NCI-H2029 (cell line): ENCODE results near the gene MRPL17.

Experiments
- DNase-seq: peaks from one replicate; lab custom pipeline; 2025; lab: John Stamatoyannopoulos, UW

MRPL17 gene

DNA sequence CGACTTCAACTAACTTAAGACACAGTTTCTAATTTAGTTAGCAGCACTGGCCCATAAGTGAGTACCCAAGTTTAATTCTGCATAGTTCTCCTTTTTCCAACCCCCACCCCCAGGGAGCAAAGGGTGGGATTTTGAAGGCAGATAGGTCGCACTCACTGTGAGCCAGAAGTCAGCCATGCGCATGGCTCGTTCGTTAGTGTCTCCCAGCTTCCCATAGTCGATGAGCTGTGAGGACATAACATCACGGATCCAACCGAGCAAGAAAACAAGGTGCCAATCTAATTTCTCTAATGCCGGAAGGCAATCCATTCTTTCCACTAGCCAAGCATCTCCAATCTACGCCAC is 577 bp downstream of the MRPL17 start:
- no peak for DNase-seq

DNA sequence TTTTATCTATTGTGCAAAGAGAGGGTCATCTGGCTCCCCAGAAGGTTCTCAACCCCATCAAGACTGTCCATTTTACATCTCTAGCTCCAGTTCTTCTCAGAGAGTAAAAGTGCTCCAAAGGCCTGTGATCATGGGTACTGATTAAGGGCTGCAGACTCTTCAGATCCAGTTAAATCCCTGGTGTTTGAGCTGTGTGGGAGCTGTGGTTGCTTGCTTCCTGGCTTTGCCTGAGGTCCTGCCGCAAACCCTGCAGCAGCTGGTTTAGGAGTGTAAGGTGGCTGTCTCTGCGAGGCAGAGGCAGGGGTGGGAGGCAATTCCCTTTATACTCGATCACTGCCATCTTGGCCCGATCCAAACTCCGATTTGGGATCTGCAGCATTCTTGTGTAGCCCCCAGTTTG is 1.2 kb downstream of the MRPL17 start:
- no peak for DNase-seq

GRCh38 chr11:6681505-6681904 is 1.6 kb downstream of the MRPL17 start:
- no peak for DNase-seq

DNA sequence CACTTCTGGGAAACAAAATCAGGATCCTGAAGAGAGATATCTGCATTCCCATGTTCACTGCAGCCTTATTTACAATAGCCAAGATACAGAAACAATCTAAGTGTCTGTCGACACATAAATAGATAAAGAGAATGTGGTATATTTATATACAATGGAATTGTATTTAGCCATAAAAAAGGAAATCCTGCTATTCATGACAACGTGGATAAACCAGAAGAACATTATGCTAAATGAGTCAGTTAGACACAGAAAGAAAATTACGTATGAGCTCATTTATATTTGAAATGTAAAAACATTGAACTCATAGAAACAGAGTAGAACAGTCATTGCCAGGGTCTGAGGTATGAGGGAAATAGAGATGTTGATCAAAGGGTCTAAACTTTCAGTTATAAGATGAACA is 6.1 kb downstream of the MRPL17 start:
- DNase-seq: no peak

DNA sequence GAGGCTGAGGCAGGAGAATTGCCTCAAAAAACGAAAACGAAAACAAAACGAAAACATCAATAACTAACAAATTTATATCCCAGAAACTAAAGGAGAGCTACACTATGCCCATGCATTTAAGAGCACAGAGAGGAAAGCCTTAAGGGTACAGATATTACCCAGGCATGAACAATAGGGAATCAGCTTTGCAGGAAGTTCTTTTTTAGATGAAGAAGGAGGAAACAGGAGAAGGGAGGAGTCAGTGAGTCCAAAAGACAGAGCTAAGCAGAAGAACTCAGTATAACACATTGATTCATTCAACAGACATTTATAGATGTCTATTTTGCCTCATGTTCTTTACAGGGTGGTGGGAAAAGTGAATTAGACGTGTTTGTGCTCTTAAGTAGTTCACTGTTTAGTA is 8.3 kb downstream of the MRPL17 start:
- DNase-seq: no peak

GRCh38 chr11:6674219-6674597 is 8.9 kb downstream of the MRPL17 start:
- no peak for DNase-seq

- no peak for DNase-seq
Observed at GRCh38 chr11:6673523-6674218, 9.5 kb downstream of the MRPL17 start.

DNA sequence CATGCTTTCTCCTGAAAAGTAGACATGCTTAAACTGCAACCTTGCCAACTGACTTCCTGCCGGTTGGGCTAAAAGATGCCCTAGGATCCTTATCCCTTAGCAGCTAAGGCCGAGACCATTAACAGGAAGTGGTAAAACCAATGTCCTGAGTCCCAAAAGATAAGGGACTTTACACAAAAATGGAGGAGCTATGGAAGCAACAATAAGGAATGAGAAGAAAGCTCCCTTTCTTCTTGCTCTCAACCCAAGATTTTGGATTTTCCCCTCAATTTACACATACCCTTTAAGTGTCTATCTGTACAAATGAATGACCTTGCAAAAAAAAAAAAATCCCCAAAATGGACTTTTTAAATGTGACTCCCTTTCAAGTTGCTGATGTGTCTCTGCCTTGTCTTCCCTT is 11.1 kb downstream of the MRPL17 start:
- DNase-seq: no peak

DNA sequence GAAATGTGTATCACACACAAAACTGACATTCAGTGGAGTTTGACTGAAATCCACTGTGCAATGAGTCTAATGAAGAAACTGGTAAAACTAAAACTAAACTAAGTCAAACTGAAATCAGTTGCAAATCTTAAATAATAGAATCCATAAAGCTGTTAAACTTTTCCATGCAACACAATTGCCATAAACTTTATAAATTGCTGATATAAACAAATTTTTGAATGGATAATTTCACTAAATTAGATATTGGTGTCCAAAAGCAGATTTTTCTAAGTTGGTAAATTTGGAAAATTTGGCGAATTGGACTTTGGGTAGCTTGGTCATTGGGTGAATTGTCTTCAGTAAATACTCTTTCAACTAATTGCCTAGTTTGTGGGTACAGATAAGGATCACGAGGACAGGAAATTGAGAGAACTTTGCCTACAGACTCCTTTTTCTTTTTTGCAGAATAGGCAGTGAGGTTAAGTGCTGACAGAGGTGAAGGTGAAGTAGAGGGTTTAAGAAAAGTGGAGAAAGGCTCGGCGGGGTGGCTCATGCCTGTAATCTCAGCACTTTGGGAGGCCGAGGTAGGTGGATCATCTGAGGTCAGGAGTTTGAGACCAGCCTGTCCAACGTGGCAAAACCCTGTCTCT is 12.8 kb downstream of the MRPL17 start:
- DNase-seq: no peak

- no peak for DNase-seq
Observed at GRCh38 chr11:6667733-6668374, 15.3 kb downstream of the MRPL17 start.

DNA sequence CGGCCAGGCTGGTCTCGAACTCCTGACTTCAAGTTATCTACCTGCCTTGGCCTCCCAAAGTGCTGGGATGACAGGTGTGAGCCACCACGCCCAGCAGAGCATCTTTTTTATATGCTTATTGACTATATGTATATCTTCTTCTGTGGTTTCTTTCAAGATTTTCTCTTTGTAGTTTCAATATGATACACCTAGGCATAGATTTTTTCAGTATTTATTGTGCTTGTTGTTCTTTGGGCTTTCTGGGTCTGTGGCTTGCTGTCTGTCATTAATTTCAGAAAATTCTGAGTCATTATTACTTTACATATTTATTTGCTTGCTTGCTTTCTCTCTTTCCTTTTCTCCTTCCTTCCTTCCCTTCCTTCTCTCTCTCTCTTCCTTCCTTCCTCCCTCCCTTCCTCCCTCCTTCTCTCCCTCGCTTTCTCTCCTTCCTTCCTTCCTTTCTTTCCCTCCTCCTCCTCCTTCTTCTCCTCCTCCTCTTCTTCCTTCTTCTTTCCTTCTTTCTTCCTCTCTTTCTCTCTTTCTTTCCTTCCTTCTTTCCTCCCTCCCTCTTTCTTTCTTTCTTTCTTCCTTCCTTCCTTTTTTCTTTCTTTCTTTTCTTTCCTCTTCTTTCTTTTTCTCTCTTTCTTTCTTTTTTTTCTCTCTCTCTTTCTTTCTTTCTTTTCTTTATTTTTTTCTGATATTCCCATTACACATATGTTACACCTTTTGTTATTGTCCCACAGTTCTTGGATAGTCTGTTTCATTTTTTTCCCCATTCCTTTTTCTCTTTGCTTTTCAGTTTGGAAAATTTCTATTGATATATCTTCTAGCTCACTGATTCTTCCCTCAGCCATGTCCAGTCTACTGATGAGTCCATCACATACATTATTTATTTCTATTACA is 16.6 kb downstream of the MRPL17 start:
- DNase-seq: no peak

DNA sequence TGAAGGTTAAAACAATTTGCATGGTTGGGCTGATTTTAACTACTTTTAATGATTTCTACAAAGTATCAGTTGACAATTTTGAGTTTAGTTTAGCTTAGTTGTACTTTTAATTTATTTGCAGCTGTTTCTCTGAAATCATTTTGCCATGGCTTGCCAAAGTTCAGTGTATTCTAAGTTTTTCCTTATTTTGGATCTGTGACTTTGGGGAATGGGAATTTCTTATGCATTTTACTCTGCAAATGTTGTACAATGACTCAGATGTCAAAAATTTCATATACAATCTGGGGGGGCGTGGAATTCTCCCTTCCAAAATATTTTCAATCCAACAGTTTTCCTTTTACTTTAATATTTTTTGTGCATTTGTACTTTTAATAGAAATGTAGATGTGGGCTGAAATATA is 18.6 kb downstream of the MRPL17 start:
- no peak for DNase-seq

- no peak for DNase-seq
Observed at GRCh38 chr11:6663794-6664469, 19.2 kb downstream of the MRPL17 start.

DNA sequence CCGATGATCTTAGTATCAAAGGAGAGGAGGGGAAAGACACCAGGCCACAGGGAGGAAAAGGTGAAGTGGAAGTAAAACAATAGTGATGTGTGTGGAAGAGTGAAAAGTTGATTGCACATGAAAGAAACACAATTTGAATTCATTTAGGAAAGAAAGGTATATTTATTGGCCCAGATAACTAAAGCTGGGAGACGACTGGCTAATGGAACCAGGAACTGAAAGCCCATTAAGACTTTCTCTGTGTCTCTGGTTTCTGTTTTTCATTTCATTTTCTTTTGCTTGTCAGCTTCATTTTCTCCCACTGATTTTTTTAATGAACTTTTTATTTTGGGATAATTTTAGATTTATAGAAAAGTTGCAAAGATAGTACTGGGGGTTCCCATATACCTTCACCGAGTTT is 22.4 kb downstream of the MRPL17 start:
- DNase-seq: no peak

- DNase-seq: no peak
Observed at GRCh38 chr11:6658647-6659046, 24.5 kb downstream of the MRPL17 start.

DNA sequence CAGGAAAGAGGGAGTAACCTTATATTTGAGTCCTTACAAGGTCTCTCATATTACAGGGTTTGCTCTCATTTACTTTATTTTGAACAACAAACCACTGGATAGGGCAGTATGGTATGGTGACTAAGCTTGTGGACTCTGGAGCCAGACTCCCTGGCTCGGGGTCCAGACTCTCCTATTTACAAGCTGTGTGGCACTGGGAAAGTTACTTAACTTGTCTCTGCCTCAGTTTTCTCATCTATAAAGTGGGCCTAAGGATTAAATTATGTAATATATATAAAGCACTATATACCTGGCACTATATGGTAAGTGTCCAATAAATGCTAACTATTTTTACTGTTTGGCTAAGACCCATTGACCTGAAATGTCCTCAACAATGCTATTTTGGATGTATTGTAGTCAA is 25.8 kb downstream of the MRPL17 start:
- DNase-seq: no peak

DNA sequence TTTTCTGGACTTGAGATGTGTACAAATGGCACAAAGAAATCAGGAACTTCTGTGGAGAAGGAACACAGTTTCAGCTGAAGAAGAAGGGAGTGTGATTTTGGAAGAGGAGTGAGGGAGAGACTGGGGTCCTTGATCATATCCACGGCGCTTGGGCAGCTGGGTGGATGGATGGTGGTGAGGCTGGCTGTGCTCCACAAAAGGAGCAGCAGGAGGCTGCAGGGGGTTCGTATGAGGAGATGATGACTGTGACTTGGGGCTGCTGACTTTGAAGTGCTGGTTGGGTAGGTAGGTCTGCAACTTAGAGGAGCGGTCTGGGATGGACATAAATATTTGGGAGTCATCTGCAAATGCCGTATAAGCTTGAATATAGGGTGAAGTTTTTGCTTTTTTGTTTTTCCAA is 26.2 kb downstream of the MRPL17 start:
- no peak for DNase-seq

GRCh38 chr11:6656584-6656915 is 26.6 kb downstream of the MRPL17 start:
- no peak for DNase-seq

- DNase-seq: no peak
Observed at GRCh38 chr11:6655790-6656583, 27.2 kb downstream of the MRPL17 start, which contains the start of gene DCHS1. TSS of gene DCHS1 (minus strand) at chr11:6655809. CDS start at chr11:6641613, 14,196 bp downstream.

DNA sequence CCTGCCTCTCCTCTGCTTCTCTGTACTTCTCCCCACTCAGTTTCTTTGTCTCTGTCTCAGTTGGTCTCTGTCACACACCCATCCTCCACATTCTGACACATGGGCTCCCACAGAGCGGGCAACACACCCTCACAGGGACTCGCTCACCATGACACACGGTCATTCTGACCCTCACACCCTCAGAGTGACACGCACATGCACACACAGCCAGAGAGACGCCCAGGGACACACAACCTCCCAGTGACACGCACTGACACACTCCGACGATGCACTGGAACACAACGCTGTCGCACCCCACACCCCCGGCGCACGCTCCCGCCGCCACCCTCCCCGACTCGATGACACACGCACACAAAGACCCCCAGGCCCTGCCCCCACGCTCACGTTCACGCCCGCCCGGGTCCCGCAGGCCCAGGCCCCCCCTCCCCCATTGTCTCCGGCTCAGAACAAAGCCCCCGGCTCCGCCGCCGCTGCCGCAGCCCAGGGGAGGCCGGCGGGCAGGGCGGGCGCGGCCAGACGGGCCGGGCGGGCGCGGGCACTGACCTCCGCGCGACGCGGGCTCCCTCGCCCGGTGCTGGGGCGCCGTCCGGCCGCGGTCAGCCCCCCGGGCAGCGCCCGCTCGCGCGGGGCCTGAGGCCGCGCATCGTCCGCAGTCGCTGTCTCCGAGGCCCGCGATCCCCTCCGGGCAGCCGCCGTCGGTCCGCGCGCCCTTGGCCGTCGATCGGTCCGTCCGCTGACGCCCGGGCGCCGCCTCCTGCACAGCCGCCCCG is 27.9 kb downstream of the MRPL17 start:
- no peak for DNase-seq
